NCI-H524 (cell line): ENCODE data around the gene CCDC183.
"Not testable (repeated sequence)": the region's sequence is repeated elsewhere in the genome, so short reads cannot be mapped to it uniquely, and the experiment has no call there.

Experiments used
- DNase-seq, 2 experiments: peaks; one replicate each; lab custom pipeline; 2025; lab: John Stamatoyannopoulos, UW

Gene CCDC183

DNA sequence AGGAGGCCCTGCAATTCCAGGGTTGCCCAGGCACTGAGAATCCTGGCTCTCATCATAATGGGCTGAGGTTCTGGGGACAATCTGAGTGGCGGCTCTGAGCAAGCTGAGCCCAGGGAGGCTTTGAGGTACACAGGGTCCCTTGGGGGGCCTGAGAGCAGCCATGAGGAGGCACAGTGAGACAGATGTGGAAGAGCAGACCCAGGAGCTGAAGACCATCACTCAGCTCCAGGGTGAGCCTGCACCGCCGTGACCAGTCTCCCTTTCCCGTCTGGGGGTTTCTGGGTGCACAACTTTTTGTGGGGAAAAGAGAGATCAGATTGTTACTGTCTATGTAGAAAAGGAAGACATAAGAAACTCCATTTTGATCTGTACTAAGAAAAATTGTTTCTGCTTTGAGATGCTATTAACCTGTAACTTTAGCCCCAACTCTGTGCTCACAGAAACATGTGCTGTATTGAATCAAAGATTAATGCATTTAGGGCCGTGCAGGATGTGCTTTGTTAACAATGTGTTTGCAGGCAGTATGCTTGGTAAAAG is at the start of gene CCDC183:
TSS of gene CCDC183 (plus strand) at position 101 of the 537 bp plus-strand sequence. CDS start at position 161, 60 bp downstream.
- no peak for DNase-seq

GRCh38 chr9:136746621-136747020 is 49.5 kb upstream of the CCDC183 start:
- DNase-seq = no peak

DNA sequence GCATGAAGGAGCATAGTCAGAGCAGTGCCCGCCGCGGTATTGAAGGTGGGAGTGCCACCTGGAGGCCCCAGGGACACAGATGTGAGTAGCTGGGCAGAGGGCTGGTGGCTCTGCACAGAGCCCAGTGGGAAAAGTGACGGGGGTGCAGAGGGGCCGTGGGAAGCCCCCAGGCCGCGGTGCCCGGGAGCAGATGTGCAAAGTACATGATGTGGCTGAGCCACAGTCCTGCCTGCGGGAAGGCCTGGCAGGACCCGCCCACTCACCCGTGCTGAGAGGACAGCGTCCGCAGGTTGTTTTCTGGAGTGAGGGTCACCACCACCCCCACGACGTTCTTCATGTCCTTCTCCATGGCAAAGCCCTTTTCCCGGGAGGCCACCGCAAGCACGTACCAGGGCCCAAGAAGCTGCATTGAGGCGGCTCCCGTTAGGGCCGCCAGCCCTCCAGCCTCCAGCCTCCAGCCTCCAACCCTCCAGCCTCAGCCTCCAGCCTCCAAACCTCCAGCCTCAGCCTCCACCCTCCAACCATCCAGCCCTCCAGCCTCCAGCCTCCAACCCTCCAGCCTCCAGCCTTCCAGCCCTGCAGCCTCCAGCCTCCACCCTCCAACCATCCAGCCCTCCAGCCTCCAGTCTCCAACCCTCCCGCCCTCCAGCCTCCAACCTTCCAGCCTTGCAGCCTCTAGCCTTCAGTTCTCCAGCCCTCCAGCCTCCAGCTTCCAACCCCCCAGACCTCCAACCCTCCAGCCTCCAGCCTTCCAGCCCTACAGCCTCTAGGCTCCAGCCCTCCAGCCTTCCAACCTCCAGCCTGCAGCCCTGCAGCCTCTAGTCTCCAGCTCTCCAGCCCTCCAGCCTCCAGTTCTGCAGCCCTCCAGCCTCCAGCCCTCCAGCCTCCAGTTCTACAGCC is 48.7 kb upstream of the CCDC183 start:
- no peak for DNase-seq

DNA sequence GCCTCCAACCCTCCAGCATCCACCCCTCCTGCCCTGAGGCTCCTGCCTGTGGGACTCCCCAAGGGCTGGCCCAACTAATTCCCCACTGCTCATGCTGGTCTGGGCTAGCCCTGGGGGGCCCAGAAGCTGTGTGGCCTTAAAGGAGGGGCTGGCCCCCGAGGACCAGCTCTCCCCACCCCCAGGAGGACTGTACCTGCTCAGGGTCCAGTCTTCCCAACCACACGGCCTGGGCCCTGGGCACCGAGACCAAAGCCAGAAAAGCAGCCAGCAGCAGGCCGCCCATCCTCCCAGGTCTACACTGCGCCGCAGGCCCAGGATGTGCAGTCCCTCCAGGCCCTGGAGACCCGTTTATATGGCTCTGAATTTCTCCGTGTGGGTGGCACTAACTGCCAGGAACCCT is 47.9 kb upstream of the CCDC183 start, which contains the start of gene LCN6:
TSS of gene LCN6 (minus strand) at position 325 of the 400 bp plus-strand sequence. CDS start at position 283, 42 bp downstream.
- no peak for DNase-seq

DNA sequence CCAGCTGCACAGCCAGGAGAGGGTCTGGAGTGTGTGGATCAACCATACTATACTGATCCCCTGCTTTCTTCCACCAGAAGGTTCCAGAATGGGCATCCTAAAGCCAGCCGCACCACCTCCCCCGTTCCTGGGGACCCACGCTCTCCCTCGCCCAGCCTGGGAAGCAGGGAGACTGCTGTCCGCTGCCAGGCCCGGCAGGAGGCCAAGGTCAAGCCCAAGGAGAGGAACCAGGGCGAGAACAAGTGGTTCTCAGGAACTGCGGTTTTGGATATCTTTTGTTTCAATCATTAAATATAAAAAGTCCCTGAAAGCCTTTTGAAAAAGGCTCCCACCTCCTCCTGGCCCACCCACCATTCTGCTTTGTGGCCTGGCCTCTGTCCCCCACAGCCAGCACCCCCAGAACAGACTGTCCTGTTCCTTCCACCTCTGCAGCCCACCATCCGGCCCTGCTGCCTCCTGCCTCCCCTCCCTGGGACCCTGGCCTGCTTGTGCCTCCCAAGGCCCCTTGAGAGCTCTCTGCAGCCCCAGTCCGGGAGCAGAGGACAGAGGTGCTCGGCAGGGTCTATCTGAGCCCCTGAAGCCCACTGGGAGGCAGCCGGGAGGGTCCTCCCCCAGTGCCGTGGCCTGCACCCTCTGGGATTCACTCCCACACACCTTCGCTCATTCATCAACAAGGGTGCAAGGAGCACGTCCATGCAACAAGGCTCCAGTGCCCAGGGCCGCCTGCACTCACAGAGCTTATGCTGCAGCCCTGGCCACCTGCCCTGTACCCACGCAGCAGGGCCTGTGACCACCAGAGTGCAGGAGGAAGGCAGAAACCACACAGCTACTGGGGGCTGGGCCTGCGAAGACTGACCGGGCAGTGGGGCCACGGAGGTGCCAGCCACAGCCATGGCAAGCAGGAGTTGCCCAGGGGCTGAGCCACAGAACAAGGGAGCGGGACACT is 47.2 kb upstream of the CCDC183 start:
- no peak for DNase-seq

DNA sequence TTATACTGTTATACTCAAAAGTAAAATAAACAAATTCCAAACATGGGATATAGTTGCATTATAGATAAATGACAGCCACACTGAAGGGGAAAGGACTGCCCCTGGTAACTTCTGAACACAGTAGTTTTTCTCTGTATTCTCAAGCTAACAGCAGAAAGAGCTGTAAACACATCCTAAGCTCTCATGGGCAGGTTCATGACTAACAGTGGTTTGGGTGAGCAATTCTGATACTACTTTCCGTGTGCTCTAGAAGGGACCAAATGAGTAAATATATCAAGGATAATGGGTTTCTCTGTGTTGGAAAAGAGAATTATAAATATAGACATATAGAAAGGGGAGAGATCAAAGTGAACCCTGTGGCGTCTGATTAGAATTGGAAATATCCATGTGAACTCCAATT is 45.6 kb upstream of the CCDC183 start:
- DNase-seq = no peak

- no peak for DNase-seq
Observed at GRCh38 chr9:136751244-136751643, 44.9 kb upstream of the CCDC183 start.

- DNase-seq = no peak
Observed at GRCh38 chr9:136751814-136752213, 44.3 kb upstream of the CCDC183 start.

DNA sequence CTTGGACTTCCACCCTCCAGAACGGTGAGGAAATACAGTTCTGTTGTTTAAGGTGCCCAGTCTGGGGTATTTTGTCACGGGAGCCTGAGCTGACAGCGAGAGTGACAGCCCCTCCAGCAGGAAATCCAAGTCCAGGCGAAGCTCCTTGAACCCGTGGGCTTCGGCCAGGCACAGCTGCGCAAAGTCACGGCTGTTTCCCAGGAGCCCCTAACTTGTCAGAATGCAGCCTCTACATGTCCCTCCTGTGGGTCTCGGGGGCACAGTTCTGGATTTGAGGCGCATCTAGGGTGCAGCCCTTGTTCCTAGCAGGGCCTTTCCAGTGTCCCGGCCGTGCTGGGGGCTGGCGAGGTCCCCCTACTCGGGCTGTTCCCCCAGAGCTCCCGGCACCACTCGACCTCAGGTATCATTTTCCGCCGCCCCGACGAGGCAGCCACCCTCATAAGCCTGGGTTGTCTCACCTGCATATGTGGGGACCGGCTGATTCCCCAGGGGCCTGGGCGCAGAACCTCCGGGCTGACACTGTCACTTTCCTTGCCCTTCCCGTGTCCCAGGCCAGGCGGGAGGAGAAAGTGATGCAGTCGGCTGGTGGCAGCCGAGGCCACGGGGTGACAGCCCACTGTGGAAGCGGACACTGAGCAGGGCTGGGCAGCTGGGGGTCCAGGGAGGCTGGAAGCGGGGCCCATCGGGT is 42.6 kb upstream of the CCDC183 start:
- DNase-seq = no peak

- no peak for DNase-seq
Observed at GRCh38 chr9:136754059-136754572, 42.0 kb upstream of the CCDC183 start.

DNA sequence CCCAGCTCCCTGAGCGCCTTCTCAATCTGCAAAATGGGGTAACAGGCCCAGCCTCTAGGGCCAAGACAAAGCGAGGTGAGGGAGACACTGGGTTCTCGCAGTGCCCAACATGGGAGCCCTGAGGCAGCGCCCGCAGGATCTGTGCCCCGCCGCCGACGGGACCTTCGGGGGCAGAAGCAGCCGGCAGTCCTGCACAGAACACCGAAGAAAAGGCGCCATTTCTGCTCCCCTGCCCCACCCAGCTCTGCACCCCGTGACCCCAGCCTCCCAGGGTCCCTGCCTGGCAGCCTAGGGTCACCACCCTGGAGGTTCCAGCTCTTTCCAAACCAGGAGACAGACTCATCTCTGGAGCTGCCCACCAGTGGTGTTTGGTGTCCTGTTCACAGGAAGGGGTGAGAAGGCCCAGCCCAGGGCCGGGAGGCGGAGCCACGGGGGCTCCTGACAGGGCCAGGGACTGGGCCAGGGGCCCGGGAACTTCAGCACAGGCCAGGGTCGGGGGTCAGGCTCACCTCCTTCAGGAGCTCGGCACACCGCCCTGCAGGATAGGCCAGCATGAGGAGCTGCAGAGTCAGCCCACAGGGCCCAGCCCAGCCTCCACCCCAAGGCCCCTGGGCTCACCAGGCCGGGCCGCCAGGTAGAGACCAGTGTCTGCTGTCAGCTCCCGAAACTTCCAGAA is 41.4 kb upstream of the CCDC183 start:
- DNase-seq = no peak

GRCh38 chr9:136755302-136756133 is 40.6 kb upstream of the CCDC183 start:
- DNase-seq = not testable (repeated sequence)

DNA sequence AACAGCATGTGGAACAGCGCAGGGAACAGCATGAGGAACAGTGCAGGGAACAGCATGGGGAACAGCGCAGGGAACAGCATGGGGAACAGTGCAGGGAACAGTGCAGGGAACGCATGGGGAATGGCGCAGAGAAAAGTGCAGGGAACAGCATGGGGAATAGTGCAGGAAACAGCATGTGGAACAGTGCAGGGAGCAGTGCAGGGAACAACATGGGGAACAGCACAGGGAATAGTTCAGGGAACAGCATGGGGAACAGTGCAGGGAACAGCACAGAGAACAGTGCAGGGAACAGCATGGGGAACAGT is 40.1 kb upstream of the CCDC183 start:
- no peak for DNase-seq

DNA sequence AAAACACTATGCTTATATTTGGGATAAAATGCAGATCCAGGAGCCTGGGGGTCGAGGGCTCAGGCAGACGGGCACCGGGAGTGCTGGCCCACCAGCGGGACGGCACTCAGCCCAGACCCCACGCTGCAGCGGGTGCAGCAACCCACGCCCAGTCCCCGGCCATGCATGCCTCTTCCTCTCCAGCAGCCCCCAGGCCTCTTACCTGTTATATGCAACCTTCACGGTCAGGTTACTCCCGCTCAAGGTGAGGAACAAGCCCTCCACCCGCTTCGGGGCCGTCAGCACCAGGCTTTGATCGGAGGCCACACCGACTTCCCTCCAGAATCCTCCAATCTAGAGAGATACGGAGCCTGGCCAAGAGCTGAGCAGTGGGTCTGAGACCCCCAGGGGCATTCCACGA is 39.3 kb upstream of the CCDC183 start:
- DNase-seq = no peak

- no peak for DNase-seq
Observed at GRCh38 chr9:136757328-136757727, 38.8 kb upstream of the CCDC183 start.

GRCh38 chr9:136757751-136758140 is 38.4 kb upstream of the CCDC183 start:
- DNase-seq = no peak

- DNase-seq = no peak
Observed at GRCh38 chr9:136759001-136759400, 37.1 kb upstream of the CCDC183 start.

GRCh38 chr9:136759436-136760325 is 36.5 kb upstream of the CCDC183 start:
- DNase-seq = no peak

- no peak for DNase-seq
Observed at GRCh38 chr9:136760424-136760823, 35.7 kb upstream of the CCDC183 start.
